ENCODE measurements around the gene MACROD2. TPM values are rescaled to one million over a fixed set of nuclear protein-coding genes. Genes with fewer than 3 reads are reported as not detected.

MACROD2 gene
- total RNA-seq, 1 donor from 2014 or later: 6.4 TPM

DNA sequence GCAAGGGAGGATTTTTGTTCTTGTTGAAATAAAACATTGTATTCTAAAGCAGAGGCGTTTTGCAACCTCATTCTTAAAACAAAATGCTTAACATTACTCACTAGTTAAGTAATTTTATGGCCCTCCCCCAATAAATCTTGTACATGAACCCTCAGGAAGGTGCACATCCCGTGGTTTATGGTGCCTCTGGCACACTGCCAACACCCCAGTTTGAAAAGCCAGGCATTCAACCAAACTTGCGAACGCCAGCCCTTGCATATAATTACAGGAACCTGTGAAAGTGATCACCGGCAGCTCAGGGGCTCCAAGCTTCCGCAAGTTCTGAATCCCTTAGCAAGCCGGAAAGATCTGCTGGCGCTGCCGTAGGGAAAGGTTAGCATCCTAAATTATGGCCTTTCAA, 1451.1 kb downstream of the MACROD2 start:
- TF ChIP-seq, protein P1, sequence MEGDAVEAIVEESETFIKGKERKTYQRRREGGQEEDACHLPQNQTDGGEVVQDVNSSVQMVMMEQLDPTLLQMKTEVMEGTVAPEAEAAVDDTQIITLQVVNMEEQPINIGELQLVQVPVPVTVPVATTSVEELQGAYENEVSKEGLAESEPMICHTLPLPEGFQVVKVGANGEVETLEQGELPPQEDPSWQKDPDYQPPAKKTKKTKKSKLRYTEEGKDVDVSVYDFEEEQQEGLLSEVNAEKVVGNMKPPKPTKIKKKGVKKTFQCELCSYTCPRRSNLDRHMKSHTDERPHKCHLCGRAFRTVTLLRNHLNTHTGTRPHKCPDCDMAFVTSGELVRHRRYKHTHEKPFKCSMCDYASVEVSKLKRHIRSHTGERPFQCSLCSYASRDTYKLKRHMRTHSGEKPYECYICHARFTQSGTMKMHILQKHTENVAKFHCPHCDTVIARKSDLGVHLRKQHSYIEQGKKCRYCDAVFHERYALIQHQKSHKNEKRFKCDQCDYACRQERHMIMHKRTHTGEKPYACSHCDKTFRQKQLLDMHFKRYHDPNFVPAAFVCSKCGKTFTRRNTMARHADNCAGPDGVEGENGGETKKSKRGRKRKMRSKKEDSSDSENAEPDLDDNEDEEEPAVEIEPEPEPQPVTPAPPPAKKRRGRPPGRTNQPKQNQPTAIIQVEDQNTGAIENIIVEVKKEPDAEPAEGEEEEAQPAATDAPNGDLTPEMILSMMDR (conservative IDR thresholded peaks at IDR 0.05): no peak
- Mint-ChIP-seq H3K27me3 (ENCODE audit: low read depth) (no peaks in the 10 kb centered on the region), H3K4me3 (no peak overlapping the region), H3K27ac (ENCODE audit: unreplicated experiment) (no peak overlapping the region), H3K9me3 (no peaks in the 10 kb centered on the region), H3K36me3 (ENCODE audit: low read depth) (no peaks in the 10 kb centered on the region), H3K4me1 (no peaks in the 10 kb centered on the region)
- DNase-seq (ENCODE audit: low read depth, low spot score): no peak

DNA sequence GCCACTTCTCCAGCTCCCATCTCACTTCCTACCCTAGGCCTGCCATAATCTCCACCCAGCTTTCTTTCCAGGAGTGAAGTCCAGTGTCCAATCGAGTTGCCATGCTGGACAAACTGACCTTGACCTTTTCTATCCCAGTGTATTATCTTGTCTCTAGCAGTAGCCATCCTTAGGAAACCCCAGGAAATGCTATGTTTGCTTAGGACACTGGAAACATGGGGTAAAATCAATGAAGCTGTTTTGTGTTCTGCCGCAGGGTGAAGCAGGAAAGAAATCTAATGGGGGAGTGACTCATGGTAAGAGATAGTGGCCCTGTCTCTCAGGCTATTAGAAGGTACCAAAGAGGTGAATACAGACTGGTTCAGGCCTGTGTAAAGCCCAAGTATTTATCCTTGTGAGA, 1452.2 kb downstream of the MACROD2 start:
- Mint-ChIP-seq H3K27ac (ENCODE audit: unreplicated experiment) (no peak overlapping the region), H3K4me3 (no peak overlapping the region), H3K36me3 (ENCODE audit: low read depth) (no peaks in the 10 kb centered on the region), H3K9me3 (no peaks in the 10 kb centered on the region), H3K4me1 (no peaks in the 10 kb centered on the region), H3K27me3 (ENCODE audit: low read depth) (no peaks in the 10 kb centered on the region)
- DNase-seq (ENCODE audit: low read depth, low spot score): no peak
- TF ChIP-seq, protein P1 (conservative IDR thresholded peaks at IDR 0.05): no peak

DNA sequence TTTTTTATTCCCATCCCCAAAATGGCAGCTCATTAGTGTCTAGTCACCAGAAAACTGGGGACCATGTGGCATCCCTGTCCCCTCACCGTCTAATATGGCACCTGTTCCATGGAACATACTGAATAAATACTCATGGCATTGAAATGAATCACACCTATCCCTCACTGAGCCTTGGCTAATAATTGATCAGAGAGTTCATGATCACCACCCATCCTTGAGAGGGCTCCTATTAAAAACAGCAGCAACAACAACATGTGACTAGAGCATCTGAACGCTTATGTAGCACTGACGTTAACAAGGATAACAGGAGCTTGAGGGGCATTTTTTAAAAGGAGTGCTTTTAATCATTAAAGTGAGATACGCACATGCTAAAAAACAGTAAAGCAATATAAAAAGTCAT, 1453.7 kb downstream of the MACROD2 start:
- H3K9me3 Mint-ChIP-seq: no peaks in the 10 kb centered on the region
- H3K4me1 Mint-ChIP-seq: no peaks in the 10 kb centered on the region

DNA sequence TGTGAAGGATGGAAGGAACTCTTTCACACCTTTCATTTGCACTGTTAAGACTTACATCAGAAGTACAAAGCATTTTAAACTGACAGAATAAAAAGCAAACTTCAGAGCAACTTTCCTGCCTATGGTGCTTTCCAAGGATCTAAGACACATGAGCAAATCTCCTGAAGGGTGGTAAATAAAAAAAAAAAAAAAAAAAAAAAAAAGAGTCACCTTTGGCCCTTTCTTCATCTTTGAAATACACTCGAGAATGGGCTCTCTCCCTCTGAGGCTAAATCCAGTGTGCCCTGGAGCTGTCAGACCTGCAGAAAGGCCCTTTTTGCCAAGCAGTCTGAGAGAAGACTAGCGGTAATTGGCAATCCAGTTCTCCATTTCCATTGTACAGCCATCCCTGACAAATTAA, 1455.9 kb downstream of the MACROD2 start:
- no peaks in the 10 kb centered on the region for H3K36me3 Mint-ChIP-seq (ENCODE audit: low read depth)
- H3K9me3 Mint-ChIP-seq: no peaks in the 10 kb centered on the region
- no peak overlapping the region for H3K4me3 Mint-ChIP-seq
- no peaks in the 10 kb centered on the region for H3K27me3 Mint-ChIP-seq (ENCODE audit: low read depth)
- no peaks in the 10 kb centered on the region for H3K4me1 Mint-ChIP-seq
- DNase-seq (ENCODE audit: low read depth, low spot score): no peak
- TF ChIP-seq, protein P1 (conservative IDR thresholded peaks at IDR 0.05): no peak
- no peak overlapping the region for H3K27ac Mint-ChIP-seq (ENCODE audit: unreplicated experiment)

More for the DNA sequence above, 1453.7 kb downstream of the MACROD2 start:
- H3K4me3 Mint-ChIP-seq: no peak overlapping the region
- no peaks in the 10 kb centered on the region for H3K36me3 Mint-ChIP-seq (ENCODE audit: low read depth)
- no peak for DNase-seq (ENCODE audit: low read depth, low spot score)
- H3K27me3 Mint-ChIP-seq (ENCODE audit: low read depth): no peaks in the 10 kb centered on the region
- TF ChIP-seq, protein P1 (conservative IDR thresholded peaks at IDR 0.05): no peak
- no peak overlapping the region for H3K27ac Mint-ChIP-seq (ENCODE audit: unreplicated experiment)

DNA sequence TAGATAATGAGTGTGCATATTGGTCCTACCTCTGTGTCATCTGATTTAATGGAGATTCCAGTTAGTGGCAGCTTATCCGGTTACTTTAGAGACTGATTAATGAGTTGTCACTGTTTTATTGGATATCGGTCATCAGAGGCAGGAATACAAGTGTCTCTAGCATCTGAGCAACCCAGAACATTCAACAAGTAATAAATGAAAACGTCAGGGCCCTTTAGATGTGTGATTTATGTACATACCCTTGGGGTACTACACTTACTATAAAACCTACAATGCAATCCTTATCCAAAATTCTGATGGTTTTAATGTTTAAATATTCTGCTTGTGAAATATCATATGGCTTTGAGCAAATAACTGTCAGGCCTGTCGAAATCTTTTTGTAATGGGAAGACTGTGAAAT, 1460.0 kb downstream of the MACROD2 start:
- H3K36me3 Mint-ChIP-seq (ENCODE audit: low read depth): no peaks in the 10 kb centered on the region
- no peak overlapping the region for H3K4me3 Mint-ChIP-seq
- no peaks in the 10 kb centered on the region for H3K9me3 Mint-ChIP-seq
- H3K27me3 Mint-ChIP-seq (ENCODE audit: low read depth): no peaks in the 10 kb centered on the region
- H3K27ac Mint-ChIP-seq (ENCODE audit: unreplicated experiment): no peak overlapping the region
- DNase-seq (ENCODE audit: low read depth, low spot score): no peak
- no peaks in the 10 kb centered on the region for H3K4me1 Mint-ChIP-seq
- TF ChIP-seq, protein P1 (conservative IDR thresholded peaks at IDR 0.05): no peak

DNA sequence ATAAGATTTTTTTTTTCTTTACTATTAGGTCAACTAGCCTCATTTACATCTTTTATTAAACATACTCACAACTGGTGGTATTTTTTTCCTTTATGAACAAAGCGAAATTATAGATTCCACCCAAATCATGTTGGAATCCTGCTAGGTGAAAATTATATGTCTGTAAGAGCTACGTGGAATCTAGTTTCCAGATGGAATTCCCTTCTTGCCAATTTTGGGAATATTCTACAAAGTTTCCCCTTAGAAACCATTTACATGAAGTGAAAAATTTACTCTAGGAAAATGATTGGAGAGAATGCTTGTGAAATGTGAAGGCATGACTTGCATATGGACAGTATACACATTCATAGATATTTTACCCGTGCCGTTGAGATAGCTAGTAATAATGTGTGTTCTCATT, 1466.6 kb downstream of the MACROD2 start:
- Mint-ChIP-seq H3K36me3 (ENCODE audit: low read depth) (no peaks in the 10 kb centered on the region), H3K4me1 (no peaks in the 10 kb centered on the region), H3K4me3 (no peak overlapping the region), H3K27me3 (ENCODE audit: low read depth) (no peaks in the 10 kb centered on the region), H3K27ac (ENCODE audit: unreplicated experiment) (no peak overlapping the region), H3K9me3 (peaks cover 7% of the 10 kb centered on the region)
- TF ChIP-seq, protein P1 (conservative IDR thresholded peaks at IDR 0.05): no peak
- DNase-seq (ENCODE audit: low read depth, low spot score): no peak

All from neural crest cell (in vitro differentiated cells).